OCI-LY1 (cell line): ENCODE measurements around the gene PTPRN2.

Source experiments
- H2AFZ ChIP-seq: fragments of 200-600 bp; sonication (generic), shearing (Covaris generic); 2 replicates; pipeline ENCODE4 v1.6.0; 2014; ENCODE audit warnings: antibody characterized with exemption, mild to moderate bottlenecking, low read length
- H3F3A ChIP-seq: fragments of 200-600 bp; sonication (generic), shearing (Covaris generic); 2 replicates; pipeline ENCODE4 v1.6.0; 2014; ENCODE audit warnings: mild to moderate bottlenecking, antibody characterized with exemption, low read length, moderate library complexity; ENCODE audit not compliant: insufficient read depth
- H3K27ac ChIP-seq: fragments of 200-600 bp; sonication (generic); 2 replicates; pipeline ENCODE4 v1.5.1; 2014; ENCODE audit warnings: low read length, mixed run types, mild to moderate bottlenecking, low read depth; ENCODE audit not compliant: poor library complexity, severe bottlenecking
- H3K27me3 ChIP-seq: fragments of 200-600 bp; sonication (generic); 2 replicates; pipeline ENCODE4 v1.6.0; 2014; ENCODE audit warnings: antibody characterized with exemption, mild to moderate bottlenecking, low read length, moderate library complexity; ENCODE audit not compliant: insufficient read depth
- H3K36me3 ChIP-seq: fragments of 200-600 bp; sonication (generic); 2 replicates; pipeline ENCODE4 v1.6.1; 2014; ENCODE audit warnings: mild to moderate bottlenecking, antibody characterized with exemption, low read length, moderate library complexity, mixed read lengths; ENCODE audit not compliant: insufficient read depth
- H3K4me1 ChIP-seq: fragments of 200-600 bp; sonication (generic); 2 replicates; pipeline ENCODE4 v1.5.1; 2014; ENCODE audit warnings: mild to moderate bottlenecking, low read length, moderate library complexity; ENCODE audit not compliant: insufficient read depth, severe bottlenecking
- H3K4me2 ChIP-seq: fragments of 200-600 bp; sonication (generic), shearing (Covaris generic); 2 replicates; pipeline ENCODE4 v1.6.1; 2014; ENCODE audit warnings: low read length
- H3K4me3 ChIP-seq: fragments of 200-600 bp; sonication (generic); 2 replicates; pipeline ENCODE4 v1.5.1; 2014; ENCODE audit warnings: low read length, low read depth, mild to moderate bottlenecking, mixed read lengths; ENCODE audit not compliant: poor library complexity, severe bottlenecking
- H3K79me2 ChIP-seq: fragments of 200-600 bp; shearing (Covaris generic); 2 replicates; pipeline ENCODE4 v1.6.1; 2016; ENCODE audit warnings: mixed run types, low read length, mixed read lengths; ENCODE audit not compliant: insufficient read depth
- H3K9ac ChIP-seq: fragments of 200-600 bp; sonication (generic), shearing (Covaris generic); 2 replicates; pipeline ENCODE4 v1.6.1; 2014; ENCODE audit warnings: mild to moderate bottlenecking, low read length, mixed read lengths
- H3K9me2 ChIP-seq: fragments of 200-600 bp; sonication (generic), shearing (Covaris generic); 2 replicates; pipeline ENCODE4 v1.6.1; 2014; ENCODE audit warnings: low read depth, mild to moderate bottlenecking, low read length, mixed read lengths
- H3K9me3 ChIP-seq: fragments of 200-600 bp; shearing (Covaris generic); 2 replicates; pipeline ENCODE4 v1.6.1; 2014; ENCODE audit warnings: low read length, mixed read lengths
- H4K20me1 ChIP-seq: fragments of 200-600 bp; sonication (generic), shearing (Covaris generic); 2 replicates; pipeline ENCODE4 v1.6.0; 2016; ENCODE audit warnings: mild to moderate bottlenecking, low read length; ENCODE audit not compliant: insufficient read depth
- CTCF ChIP-seq: fragments of 200-600 bp; sonication (generic), shearing (Covaris generic); IDR thresholded peaks from 2 replicates; pipeline ENCODE4 v1.5.1; 2017; ENCODE audit warnings: mild to moderate bottlenecking, antibody characterized with exemption, low read length, moderate library complexity, mixed read lengths
- EZH2 ChIP-seq: fragments of 200-600 bp; sonication (generic), shearing (Covaris generic); IDR thresholded peaks from 2 replicates; pipeline ENCODE4 v1.8.0; 2017; ENCODE audit warnings: borderline replicate concordance, mixed run types, mild to moderate bottlenecking, antibody characterized with exemption, low read length, moderate library complexity, mixed read lengths

The PTPRN2 gene

GRCh38 chr7:158286210-158286609 is 301.4 kb downstream of the PTPRN2 start:
- Histone ChIP-seq H3K4me1 (no peaks in the 10 kb centered on the region), H2AFZ (no peak overlapping the region), H3K79me2 (no peaks in the 10 kb centered on the region), H3K27ac (no peak overlapping the region), H3F3A (no peaks in the 10 kb centered on the region), H3K9me2 (no peaks in the 10 kb centered on the region), H3K27me3 (peaks cover 4% of the 10 kb centered on the region; the same call in 1 of the 2 replicates), H4K20me1 (no peaks in the 10 kb centered on the region), H3K36me3 (no peaks in the 10 kb centered on the region), H3K4me2 (no peak overlapping the region), H3K9ac (no peak overlapping the region), H3K9me3 (peaks cover 3% of the 10 kb centered on the region; the same call in 1 of the 2 replicates), H3K4me3 (no peak overlapping the region)
- TF ChIP-seq CTCF = no peak
- no peak for TF ChIP-seq EZH2

GRCh38 chr7:158285383-158285770 is 302.2 kb downstream of the PTPRN2 start:
- H3K27me3 ChIP-seq = peaks cover 4% of the 10 kb centered on the region; the same call in 1 of the 2 replicates
- no peak overlapping the region for H3K27ac ChIP-seq
- no peak overlapping the region for H2AFZ ChIP-seq
- no peaks in the 10 kb centered on the region for H3K36me3 ChIP-seq
- no peak overlapping the region for H3K4me2 ChIP-seq
- H3K9me3 ChIP-seq = peaks cover 3% of the 10 kb centered on the region; the same call in 1 of the 2 replicates
- TF ChIP-seq CTCF (no peak), EZH2 (no peak)
- H3K79me2 ChIP-seq = no peaks in the 10 kb centered on the region
- H3K4me3 ChIP-seq = no peak overlapping the region
- H3F3A ChIP-seq = no peaks in the 10 kb centered on the region
- H3K9ac ChIP-seq = no peak overlapping the region
- H3K4me1 ChIP-seq = no peaks in the 10 kb centered on the region
- no peaks in the 10 kb centered on the region for H3K9me2 ChIP-seq
- H4K20me1 ChIP-seq = no peaks in the 10 kb centered on the region

- Histone ChIP-seq H3K79me2 (no peaks in the 10 kb centered on the region), H3K9ac (no peak overlapping the region), H3K9me3 (peaks cover 3% of the 10 kb centered on the region; the same call in 1 of the 2 replicates), H3K4me2 (no peak overlapping the region), H3K36me3 (no peaks in the 10 kb centered on the region), H4K20me1 (no peaks in the 10 kb centered on the region), H2AFZ (no peak overlapping the region), H3K9me2 (no peaks in the 10 kb centered on the region), H3F3A (no peaks in the 10 kb centered on the region), H3K27ac (no peak overlapping the region), H3K27me3 (peaks cover 4% of the 10 kb centered on the region; the same call in 1 of the 2 replicates), H3K4me1 (no peaks in the 10 kb centered on the region), H3K4me3 (no peak overlapping the region)
- TF ChIP-seq EZH2 = no peak
- no peak for TF ChIP-seq CTCF
Measured at GRCh38 chr7:158284617-158285382, 302.8 kb downstream of the PTPRN2 start.
